GM12878 (cell line): ENCODE results near the gene TUBB1. TPM values are rescaled to one million over a fixed set of nuclear protein-coding genes. Genes with fewer than 3 reads are reported as not detected.

Experiments
- CHD2 ChIP-seq: IDR thresholded peaks from 2 replicates; pipeline ENCODE4 v1.6.1; 2011; ENCODE audit warnings: low read depth, low read length, improper control_type of control experiment, borderline replicate concordance
- DPF2 ChIP-seq: fragments of 450-650 bp; IDR thresholded peaks from 2 replicates; pipeline ENCODE4 v1.6.1; 2017; ENCODE audit warnings: mild to moderate bottlenecking
- EGR1 ChIP-seq, 2 experiments: IDR thresholded peaks; 1 replicate in 1 of 2; 2 replicates in 1 of 2; pipeline ENCODE4 v1.6.1; 2011 to 2012; ENCODE audit warnings: low read depth in 2 of 2, low read length in 2 of 2, borderline replicate concordance in 1 of 2, mild to moderate bottlenecking in 1 of 2, moderate library complexity in 1 of 2
- RFX5 ChIP-seq: IDR thresholded peaks from 2 replicates; pipeline ENCODE4 v1.6.1; 2011; ENCODE audit warnings: low read depth, low read length, improper control_type of control experiment
- SUPT20H ChIP-seq: IDR thresholded peaks from 2 replicates; pipeline ENCODE4 v1.6.1; 2011; ENCODE audit warnings: low read depth, mild to moderate bottlenecking, low read length, moderate library complexity, borderline replicate concordance; ENCODE audit not compliant: control insufficient read depth
- TAF1 ChIP-seq: IDR thresholded peaks from 2 replicates; pipeline ENCODE4 v1.6.1; 2011; ENCODE audit warnings: mild to moderate bottlenecking, low read depth, low read length, borderline replicate concordance
- TBL1XR1 ChIP-seq: IDR thresholded peaks from 2 replicates; pipeline ENCODE4 v1.6.1; 2012; ENCODE audit warnings: low read depth, low read length, improper control_type of control experiment
- polyA plus RNA-seq, 11 experiments: library from polyadenylated mRNA; depleted of rRNA in 4 of 11; unstranded in 6 of 11; stranded (reverse) in 5 of 11; fragments of >200 nt; fragmentation: Nextera tagmentation in 4 of 11; fragmentation: Illumina TruSeq in 1 of 11; extraction: Ambion mirVana in 4 of 11; extraction: Trizol in 1 of 11; gene quantifications; 1 replicate in 1 of 11; 2 replicates in 10 of 11; pipeline versions ENCODE4 v1.2.1 to v1.2.3, GENCODE V29; 2011 to 2016; ENCODE audit warnings: inconsistent platforms in 2 of 11, missing spikeins in 2 of 11, low read depth in 1 of 11
- total RNA-seq, 4 experiments: library from RNA; depleted of rRNA in 3 of 4; stranded (reverse); fragments of >200 nt in 3 of 4; fragmentation: Illumina TruSeq in 1 of 4; extraction: Trizol in 1 of 4; gene quantifications; 2 replicates each; pipeline versions ENCODE4 v1.2.1 to v1.2.3, GENCODE V29; 2013 to 2021
- TF ChIP-seq, protein P1 (sequence below): IDR thresholded peaks from 2 replicates; pipeline ENCODE4 v1.6.1; 2012; ENCODE audit warnings: mild to moderate bottlenecking, low read depth, low read length
- TF ChIP-seq, protein P2 (sequence below): IDR thresholded peaks from 2 replicates; pipeline ENCODE4 v1.6.1; 2011; ENCODE audit warnings: borderline replicate concordance, low read depth, mild to moderate bottlenecking, moderate library complexity, mixed read lengths, low read length; ENCODE audit not compliant: insufficient read depth; ENCODE audit errors: extremely low read length
- TF ChIP-seq, protein P3 (sequence below): IDR thresholded peaks from 2 replicates; pipeline ENCODE4 v1.6.1; 2011; ENCODE audit warnings: borderline replicate concordance, low read depth, mild to moderate bottlenecking, moderate library complexity, low read length; ENCODE audit not compliant: insufficient read depth, poor library complexity, severe bottlenecking

TUBB1 gene
- total and polyA plus RNA-seq, 10 of the 15 experiments (the other 5 are each of a cell fraction or from before 2014, with no cell fraction given), result 0.02 to 0.20 (median 0.06) TPM; not detected in 3

DNA sequence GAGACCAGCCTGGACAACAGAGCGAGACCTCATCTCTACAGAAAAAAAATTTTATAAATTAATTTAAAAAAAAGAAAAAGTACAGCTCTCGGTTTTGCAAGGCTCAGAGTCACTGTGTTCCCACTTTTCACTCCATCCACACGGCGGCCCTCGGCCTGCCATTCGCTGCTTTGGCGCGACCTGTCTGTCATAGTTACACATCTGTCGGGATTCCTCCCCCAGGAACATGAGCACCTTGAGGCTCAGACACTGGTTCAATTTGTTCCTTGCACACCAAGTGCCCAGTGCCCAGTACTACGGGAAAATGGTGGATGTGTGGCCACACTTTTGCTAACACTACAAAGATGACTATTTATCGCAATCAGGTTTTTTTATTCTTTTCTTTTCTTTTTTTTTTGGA is 20.6 kb upstream of the TUBB1 start (continued):
- TF ChIP-seq, protein P1, sequence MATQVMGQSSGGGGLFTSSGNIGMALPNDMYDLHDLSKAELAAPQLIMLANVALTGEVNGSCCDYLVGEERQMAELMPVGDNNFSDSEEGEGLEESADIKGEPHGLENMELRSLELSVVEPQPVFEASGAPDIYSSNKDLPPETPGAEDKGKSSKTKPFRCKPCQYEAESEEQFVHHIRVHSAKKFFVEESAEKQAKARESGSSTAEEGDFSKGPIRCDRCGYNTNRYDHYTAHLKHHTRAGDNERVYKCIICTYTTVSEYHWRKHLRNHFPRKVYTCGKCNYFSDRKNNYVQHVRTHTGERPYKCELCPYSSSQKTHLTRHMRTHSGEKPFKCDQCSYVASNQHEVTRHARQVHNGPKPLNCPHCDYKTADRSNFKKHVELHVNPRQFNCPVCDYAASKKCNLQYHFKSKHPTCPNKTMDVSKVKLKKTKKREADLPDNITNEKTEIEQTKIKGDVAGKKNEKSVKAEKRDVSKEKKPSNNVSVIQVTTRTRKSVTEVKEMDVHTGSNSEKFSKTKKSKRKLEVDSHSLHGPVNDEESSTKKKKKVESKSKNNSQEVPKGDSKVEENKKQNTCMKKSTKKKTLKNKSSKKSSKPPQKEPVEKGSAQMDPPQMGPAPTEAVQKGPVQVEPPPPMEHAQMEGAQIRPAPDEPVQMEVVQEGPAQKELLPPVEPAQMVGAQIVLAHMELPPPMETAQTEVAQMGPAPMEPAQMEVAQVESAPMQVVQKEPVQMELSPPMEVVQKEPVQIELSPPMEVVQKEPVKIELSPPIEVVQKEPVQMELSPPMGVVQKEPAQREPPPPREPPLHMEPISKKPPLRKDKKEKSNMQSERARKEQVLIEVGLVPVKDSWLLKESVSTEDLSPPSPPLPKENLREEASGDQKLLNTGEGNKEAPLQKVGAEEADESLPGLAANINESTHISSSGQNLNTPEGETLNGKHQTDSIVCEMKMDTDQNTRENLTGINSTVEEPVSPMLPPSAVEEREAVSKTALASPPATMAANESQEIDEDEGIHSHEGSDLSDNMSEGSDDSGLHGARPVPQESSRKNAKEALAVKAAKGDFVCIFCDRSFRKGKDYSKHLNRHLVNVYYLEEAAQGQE, result no peak
- TF ChIP-seq EGR1 (IDR thresholded peaks at IDR 0.05; ENCODE audit: borderline replicate concordance in 1 of 2, low read depth in 2 of 2, low read length in 2 of 2), result no peak
- TF ChIP-seq, protein P2, sequence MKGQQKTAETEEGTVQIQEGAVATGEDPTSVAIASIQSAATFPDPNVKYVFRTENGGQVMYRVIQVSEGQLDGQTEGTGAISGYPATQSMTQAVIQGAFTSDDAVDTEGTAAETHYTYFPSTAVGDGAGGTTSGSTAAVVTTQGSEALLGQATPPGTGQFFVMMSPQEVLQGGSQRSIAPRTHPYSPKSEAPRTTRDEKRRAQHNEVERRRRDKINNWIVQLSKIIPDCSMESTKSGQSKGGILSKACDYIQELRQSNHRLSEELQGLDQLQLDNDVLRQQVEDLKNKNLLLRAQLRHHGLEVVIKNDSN, result no peak
- no peak for TF ChIP-seq TBL1XR1
- TF ChIP-seq, protein P3, sequence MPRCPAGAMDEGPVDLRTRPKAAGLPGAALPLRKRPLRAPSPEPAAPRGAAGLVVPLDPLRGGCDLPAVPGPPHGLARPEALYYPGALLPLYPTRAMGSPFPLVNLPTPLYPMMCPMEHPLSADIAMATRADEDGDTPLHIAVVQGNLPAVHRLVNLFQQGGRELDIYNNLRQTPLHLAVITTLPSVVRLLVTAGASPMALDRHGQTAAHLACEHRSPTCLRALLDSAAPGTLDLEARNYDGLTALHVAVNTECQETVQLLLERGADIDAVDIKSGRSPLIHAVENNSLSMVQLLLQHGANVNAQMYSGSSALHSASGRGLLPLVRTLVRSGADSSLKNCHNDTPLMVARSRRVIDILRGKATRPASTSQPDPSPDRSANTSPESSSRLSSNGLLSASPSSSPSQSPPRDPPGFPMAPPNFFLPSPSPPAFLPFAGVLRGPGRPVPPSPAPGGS, result peak; percentile 51
- TF ChIP-seq CHD2, result no peak
- no peak for TF ChIP-seq DPF2
- TF ChIP-seq RFX5, result no peak
- no peak for TF ChIP-seq SUPT20H
- no peak for TF ChIP-seq TAF1
